ENCODE data around the gene ST6GALNAC1.
"Not testable (repeated sequence)": the region's sequence is repeated elsewhere in the genome, so short reads cannot be mapped to it uniquely, and the experiment has no call there.

Gene ST6GALNAC1

GRCh38 chr17:76612465-76612864 lies 31.1 kb downstream of the ST6GALNAC1 start:
- no peak for DNase-seq (ENCODE audit: low read depth in 2 of 2)

DNA sequence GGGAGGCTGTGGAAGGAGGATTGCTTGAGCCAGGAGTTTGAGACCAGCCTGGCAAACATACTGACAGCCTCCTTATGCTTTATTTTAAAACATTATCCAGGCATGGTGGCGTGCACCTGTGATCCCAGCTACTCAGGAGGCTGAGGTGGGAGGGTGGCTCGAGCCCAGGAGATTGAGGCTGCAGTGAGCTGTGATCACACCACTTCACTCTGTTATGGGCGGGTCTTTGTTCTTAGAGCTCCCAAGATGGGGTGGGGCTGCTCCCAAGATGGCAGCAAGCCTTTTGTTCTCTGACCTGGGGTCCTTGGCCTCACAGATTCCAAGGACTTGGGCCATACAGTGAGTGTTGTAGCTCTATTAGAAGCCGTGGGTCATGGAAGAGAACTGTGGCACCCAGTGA lies 31.8 kb downstream of the ST6GALNAC1 start:
- DNase-seq (ENCODE audit: low read depth in 2 of 2): no peak

DNA sequence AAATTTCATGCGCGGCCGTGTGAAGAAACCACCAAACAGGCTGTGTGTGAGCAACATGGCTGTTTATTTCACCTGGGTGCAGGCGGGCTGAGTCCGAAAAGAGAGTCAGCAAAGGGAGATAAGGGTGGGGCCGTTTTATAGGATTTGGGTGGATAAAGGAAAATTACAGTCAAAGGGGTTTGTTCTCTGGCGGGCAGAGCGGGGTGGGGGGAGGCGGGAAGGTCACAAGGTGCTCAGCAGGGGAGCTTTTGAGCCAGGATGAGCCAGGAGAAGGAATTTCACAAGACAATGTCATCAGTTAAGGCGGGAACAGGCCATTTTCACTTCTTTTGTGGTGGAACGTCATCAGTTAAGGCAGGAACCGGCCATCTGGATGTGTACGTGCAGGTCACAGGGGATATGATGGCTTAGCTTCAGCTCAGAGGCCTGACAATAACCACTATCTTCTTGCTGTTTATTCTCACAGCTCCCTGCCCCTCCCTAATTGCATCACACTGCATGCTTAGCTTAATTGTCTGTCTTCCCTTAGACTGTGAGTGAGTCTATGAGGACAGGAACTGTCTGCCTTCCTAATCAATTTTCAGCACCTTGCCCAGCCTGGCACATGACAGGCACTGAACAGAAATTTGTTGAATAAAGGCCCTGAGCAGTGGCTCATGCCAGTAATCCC lies 32.3 kb downstream of the ST6GALNAC1 start:
- not testable (repeated sequence) for DNase-seq (ENCODE audit: low read depth in 2 of 2)

GRCh38 chr17:76606685-76607084 lies 36.9 kb downstream of the ST6GALNAC1 start:
- not testable (repeated sequence) for DNase-seq (ENCODE audit: low read depth in 2 of 2)

DNA sequence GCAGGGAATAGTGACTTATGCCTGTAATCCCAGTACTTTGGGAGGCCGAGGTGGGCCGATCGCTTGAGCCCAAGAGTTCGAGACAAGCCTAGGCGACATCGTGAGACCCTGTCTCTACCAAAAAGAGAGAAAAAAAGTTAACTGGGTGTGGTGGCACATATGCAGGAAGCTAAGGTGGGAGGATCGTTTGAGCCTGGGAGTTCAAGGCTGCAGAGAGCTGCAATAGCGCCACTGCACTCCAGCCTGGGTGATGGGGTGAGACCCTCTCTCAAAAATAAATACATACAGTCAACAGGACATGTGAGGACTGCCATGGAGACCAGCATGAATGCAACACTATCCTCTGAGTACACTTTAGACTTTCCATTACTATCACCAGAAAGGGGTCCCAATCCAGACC lies 42.5 kb downstream of the ST6GALNAC1 start:
- DNase-seq (ENCODE audit: low read depth in 2 of 2): no peak

GRCh38 chr17:76599694-76600460 lies 43.7 kb downstream of the ST6GALNAC1 start:
- no peak for DNase-seq (ENCODE audit: low read depth in 2 of 2)

- no peak for DNase-seq (ENCODE audit: low read depth in 2 of 2)
Observed at GRCh38 chr17:76598004-76598439, 45.5 kb downstream of the ST6GALNAC1 start.

DNA sequence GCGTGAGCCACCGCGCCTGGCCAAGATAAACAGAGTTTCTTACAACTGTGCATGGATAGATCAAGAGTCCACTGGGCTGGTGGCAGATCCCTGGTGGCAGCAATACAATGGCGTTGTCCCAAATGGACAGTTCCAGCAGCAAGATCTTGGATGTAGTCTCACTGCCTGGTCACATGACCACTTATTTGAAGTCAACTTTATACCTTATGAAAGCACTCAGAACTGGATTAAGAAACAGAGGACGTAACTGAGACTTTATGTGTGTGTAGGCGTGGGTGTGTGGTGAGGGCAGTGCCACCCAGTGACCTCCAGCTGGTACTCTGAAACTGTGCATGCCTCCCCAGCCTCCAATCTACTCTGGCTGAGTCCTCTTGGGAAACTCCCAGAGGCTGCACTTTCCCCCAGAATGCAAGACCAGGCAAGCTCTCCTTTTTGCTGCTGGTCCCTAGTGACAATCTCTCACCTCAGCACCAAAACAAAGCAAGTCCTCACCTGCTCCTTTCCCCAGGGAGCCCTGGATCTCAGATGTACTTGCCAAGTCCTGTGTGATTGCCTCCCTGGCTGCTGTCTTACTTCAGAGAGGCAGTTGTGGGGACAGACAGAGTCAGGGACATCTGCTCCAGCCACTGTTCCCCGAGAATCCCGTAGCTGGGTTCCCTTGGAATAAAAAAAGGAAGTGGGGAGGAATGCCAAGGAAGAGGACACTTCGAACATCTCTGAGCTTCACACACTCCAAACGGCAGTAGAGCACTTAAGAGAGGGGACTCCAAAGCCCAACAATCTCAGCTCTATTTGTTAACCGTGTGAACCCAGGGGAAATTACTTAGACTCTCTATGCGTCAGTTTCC lies 46.2 kb downstream of the ST6GALNAC1 start:
- no peak for DNase-seq (ENCODE audit: low read depth in 2 of 2)

DNA sequence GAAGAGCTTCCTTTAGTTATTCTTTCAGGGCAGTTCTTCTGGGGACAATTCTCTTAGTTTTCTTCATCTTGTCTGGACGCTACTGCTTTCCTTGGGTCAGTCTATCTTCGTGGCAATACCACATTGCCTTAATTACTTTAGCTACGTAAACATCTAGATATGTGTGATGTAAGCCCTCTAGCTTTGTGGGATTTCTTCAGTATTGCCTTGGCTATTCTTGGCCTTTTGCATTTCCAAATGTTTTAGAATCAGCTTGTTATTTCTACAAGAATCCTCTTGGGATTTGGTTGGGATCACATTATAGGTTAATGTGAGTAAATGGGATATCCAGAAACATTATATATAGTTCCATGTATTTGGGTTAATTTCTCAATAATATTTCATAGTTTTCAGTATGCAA lies 48.9 kb downstream of the ST6GALNAC1 start:
- no peak for DNase-seq (ENCODE audit: low read depth in 2 of 2)

DNA sequence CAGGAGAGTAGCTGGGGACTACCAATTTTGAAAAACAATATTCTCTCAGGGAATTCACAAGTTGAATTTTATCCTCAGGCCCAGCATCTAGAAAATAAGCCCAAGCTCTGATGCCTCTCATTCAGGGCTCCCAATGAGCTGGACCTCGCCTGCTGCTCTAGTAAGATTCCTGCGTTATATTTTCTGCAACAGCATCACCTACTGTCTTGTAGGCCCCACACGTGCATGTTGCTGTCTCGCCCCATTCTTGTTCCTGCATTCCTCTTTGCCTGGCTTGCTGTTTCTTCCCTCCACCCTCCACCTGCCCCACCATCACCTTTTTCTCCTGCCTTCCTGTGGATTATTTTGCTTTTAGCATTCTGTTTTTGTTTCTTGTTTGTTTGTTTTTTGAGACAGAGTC lies 49.6 kb downstream of the ST6GALNAC1 start:
- DNase-seq (ENCODE audit: low read depth in 2 of 2): no peak

DNA sequence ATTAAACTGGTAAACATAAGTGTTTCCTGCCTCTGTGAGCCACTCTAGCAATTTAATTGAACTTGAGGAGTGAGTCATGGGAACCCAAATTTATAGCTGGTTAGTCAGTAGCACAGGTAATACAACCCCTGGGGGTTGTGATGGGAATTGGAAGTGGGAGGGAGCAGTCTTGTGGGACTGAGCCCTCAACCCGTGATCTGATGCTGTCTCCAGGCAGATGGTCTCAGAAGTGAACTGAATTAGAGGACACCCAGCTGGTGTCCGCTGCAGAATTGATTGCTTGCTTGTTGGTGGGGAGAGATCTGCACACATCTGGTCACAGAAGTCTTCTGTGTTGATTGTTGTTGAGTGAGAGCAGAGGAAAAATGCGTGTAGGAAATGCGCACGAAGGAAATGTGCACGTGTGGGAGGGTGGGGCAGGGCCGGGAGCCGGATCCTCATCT lies 50.2 kb downstream of the ST6GALNAC1 start:
- no peak for DNase-seq (ENCODE audit: low read depth in 2 of 2)

DNA sequence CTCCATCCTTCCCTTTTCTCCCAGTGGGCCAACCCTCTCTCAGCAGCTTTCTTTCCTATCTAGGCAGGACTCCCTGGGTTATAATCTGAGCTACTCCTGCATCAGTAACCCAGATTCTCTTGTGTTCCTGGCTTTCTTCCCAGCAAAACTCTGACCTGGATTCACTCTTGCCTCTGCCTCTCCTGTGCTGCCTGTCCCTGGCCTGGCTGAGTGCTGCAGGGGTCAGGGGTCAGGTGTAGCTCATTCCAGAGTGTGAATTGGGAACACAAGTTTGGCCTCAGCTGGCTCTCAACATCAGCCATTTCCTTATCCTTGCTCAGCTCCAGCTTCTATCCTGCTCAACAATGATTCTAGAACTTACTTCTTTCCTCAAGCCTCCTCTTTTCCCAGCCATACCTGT lies 55.4 kb downstream of the ST6GALNAC1 start:
- DNase-seq (ENCODE audit: low read depth in 2 of 2): no peak

DNA sequence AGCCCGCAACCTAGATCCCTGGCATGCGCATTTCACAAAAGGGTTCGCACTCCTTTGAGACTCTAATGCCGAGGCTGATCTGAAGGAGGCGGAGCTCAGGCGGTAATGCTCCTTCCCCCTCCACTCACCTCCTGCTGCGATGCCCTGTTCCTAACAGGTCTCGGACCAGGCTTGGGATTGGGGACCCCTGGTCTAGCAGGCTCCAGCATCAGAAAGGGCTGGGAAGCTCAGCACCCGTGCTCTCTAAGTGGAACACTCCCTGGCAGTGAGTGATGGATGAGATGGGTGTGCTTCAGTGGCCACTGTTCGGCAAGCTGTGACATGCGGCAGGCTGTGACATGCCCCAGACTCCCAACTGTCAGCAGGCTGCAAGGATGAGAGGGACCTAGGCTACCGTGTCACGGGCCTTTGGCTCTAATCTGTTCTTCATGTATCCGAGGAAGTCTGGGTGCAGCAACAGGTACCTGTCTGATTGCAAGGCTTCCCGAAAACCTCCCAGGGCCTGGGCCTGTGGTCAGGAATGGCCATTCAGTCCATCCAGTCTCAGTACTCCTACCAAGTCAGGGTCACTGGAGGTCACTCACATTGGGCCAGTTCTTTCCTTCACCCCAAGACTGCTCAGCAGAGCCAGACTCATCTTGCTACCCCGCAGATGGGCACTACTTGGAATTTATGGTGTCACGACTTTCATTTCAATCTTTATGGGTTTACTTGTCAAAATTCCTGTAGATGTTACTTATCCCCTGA lies 56.6 kb downstream of the ST6GALNAC1 start:
- no peak for DNase-seq (ENCODE audit: low read depth in 2 of 2)

DNA sequence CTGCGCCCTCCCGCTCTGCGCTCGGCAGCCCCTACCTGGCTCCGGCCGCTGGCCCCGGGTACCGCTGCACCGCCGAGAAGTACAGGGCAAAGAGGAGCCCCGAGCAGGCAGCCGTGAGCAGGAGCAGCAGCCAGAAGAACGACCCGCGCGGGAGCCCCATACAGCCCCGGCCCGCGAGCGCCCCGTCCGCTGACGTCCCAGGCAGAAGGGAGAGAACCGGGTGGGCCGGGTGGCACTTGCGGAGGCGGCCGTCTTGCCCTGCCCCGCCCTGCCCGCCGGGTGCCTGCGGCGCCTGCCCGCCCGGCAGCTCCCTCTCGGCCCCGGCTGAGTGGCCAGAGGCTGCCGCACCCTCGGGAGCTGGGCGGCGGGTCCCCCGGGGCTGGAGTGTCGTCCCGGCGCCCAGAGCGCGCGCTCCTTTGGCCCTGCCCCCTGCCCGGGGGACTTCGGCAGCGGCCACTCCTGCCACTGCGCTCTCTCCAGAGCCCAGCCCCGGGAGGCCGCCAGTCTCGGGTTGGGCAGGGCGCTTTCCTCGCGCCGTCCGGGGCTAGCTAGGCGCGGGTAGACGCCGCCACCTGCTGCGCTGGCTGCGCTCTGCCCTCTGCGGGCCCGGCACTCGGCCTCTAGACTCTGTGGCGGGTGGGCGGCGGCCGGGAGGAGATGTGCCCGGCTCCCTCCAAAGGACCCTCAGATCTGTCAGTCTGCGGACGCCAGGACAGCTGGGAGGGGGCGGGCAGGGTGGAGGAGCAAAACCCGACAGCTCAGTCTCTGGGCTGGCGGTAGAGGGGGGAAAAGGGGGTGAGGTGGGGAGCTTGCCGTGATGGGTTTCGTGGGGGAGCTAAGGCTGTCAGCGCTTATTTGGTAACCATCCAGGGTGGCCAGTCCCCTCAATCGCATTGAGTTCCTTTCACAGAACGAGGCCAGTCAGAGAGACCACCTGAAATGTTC lies 57.6 kb downstream of the ST6GALNAC1 start, which contains the start of gene ST6GALNAC2:
Gene ST6GALNAC2, minus strand, starts transcription at position 212 of the 945 bp plus-strand sequence. Its CDS starts 52 bp downstream, at position 160.
- no peak for DNase-seq (ENCODE audit: low read depth in 2 of 2)

- DNase-seq (ENCODE audit: low read depth in 2 of 2): no peak
Observed at GRCh38 chr17:76585033-76585648, 58.4 kb downstream of the ST6GALNAC1 start.

- DNase-seq (ENCODE audit: low read depth in 2 of 2): no peak
Observed at GRCh38 chr17:76584427-76585032, 59.0 kb downstream of the ST6GALNAC1 start.

DNA sequence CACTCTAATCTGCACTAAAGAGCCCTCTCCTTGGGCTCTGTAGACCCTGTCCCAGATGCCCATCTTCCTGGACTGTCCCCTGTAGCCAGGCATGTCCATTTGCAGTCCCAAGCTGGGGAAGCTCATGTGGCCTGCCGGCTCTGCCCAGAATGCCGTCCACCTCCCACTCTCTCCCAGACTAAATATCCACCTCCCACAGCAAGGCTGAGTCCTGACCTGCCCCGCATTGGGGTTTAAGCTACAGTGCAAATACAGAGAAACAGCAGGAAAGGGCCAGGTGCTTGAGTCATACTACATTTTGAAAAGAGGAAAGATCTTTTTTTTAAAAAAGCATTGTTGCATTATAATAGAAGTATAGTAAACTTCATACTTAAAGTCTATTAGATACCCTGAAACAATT lies 60.9 kb downstream of the ST6GALNAC1 start:
- no peak for DNase-seq (ENCODE audit: low read depth in 2 of 2)

DNA sequence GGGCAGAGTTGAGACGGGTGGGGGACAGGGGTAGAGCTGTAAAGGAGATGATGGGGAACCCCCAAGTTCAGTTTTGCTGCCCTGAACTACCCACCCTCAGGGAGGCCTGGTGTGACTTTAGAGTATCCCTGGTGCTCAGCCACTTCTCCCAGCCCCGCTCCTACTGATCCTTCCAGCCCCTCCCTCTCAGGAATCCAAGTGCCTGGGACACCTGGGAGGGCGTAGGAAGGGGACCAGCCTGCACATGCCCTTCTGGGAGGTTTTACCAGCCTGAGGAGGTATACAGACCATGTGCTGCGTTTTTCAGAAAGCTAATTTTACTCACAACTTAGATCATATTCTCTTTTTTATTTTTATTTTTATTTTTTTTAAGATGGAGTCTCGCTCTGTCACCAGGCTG lies 62.0 kb downstream of the ST6GALNAC1 start:
- no peak for DNase-seq (ENCODE audit: low read depth in 2 of 2)

- no peak for DNase-seq (ENCODE audit: low read depth in 2 of 2)
Observed at GRCh38 chr17:76579281-76579680, 64.3 kb downstream of the ST6GALNAC1 start.

All from fibroblast of skin of left biceps (primary cell).